SK-N-MC (cell line): ENCODE measurements around the gene KCNK1.

Experiments used
- EZH2 ChIP-seq: fragments of 200-600 bp; sonication (generic); IDR thresholded peaks from one replicate; pipeline ENCODE4 v1.6.1; 2017; ENCODE audit warnings: antibody characterized with exemption
- POLR2AphosphoS5 ChIP-seq: IDR thresholded peaks from 2 replicates; pipeline ENCODE4 v1.6.1; 2012; ENCODE audit warnings: mild to moderate bottlenecking, low read depth, low read length, borderline replicate concordance

GRCh38 chr1:233640179-233640578 lies 26.3 kb downstream of the KCNK1 start:
- TF ChIP-seq EZH2 (no peak), POLR2AphosphoS5 (no peak)
